Measurements from ENCODE around the gene TLCD1. TPM values are rescaled to one million over a fixed set of nuclear protein-coding genes. Genes with fewer than 3 reads are reported as not detected.

The TLCD1 gene
- total RNA-seq, 6 donors from 2014 or later, result 4.1 to 25.8 (median 14.1) TPM

DNA sequence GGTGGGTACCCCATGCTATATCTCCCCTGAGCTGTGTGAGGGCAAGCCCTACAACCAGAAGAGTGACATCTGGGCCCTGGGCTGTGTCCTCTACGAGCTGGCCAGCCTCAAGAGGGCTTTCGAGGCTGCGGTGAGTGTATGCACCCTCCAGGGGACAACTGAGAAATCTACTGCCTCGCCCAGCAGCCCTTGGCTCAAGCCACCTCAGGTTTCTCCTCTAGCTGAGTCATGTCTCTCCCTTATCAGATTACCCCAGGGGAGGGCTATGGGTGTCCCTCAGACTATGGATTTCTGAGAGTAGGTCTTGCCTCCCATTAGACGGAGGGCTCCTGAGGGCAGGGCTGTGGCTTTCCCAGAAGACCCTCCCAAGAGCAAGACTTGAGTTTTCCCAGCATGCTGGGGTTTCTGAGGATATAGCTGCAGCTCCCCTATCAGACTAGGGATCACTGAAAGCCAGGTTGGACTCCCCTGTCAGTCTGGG lies 9.2 kb upstream of the TLCD1 start:
- Histone ChIP-seq H3K27me3 (no peaks in the 10 kb centered on the region), H3K4me1 (no peaks in the 10 kb centered on the region), H3K36me3 (no peaks in the 10 kb centered on the region), H3K9me3 (no peaks in the 10 kb centered on the region), H3K4me3 (no peak overlapping the region), H3K27ac (no peak overlapping the region)
- TF ChIP-seq EP300 (IDR thresholded peaks at IDR 0.05), result no peak
- TF ChIP-seq CTCF (IDR thresholded peaks at IDR 0.05), result no peak
- TF ChIP-seq POLR2A (IDR thresholded peaks at IDR 0.05), result no peak
- TF ChIP-seq POLR2AphosphoS5 (IDR thresholded peaks at IDR 0.05), result no peak
- ATAC-seq (ENCODE audit: low FRiP score in 2 of 2) (no peak), DNase-seq (no peak)
- WGBS, 2 donors, result 71 to 100% methylated on average over 1 to 5 of the region's 5 CpGs

DNA sequence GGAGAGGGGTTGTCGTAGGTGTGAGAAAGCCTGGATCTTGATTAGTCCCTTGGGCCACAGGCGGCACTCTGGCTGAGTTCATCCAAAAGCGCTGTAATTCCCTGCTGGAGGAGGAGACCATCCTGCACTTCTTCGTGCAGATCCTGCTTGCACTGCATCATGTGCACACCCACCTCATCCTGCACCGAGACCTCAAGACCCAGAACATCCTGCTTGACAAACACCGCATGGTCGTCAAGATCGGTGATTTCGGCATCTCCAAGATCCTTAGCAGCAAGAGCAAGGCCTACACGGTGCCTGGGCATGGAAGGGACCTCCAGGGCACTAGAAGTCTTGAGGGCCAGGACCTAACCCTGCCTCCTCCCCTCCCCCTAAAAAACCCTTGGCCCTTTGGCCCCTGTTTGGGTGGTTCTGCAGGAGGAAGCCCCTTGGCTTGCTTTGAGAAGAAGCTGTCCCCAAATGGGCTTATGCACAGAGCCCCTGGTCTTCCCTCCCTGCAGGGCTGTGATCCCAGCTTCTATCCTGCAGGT lies 8.7 kb upstream of the TLCD1 start:
- peak in 1 of 2 donors; percentile 30 for ATAC-seq (ENCODE audit: low FRiP score in 2 of 2)
- Histone ChIP-seq H3K9me3 (no peaks in the 10 kb centered on the region), H3K27ac (no peak overlapping the region), H3K27me3 (no peaks in the 10 kb centered on the region), H3K4me1 (no peaks in the 10 kb centered on the region), H3K36me3 (no peaks in the 10 kb centered on the region), H3K4me3 (no peak overlapping the region)
- 88 to 96% methylated on average over 10 of the region's 10 CpGs for WGBS, 2 donors
- TF ChIP-seq CTCF (IDR thresholded peaks at IDR 0.05), result no peak
- DNase-seq, result no peak

DNA sequence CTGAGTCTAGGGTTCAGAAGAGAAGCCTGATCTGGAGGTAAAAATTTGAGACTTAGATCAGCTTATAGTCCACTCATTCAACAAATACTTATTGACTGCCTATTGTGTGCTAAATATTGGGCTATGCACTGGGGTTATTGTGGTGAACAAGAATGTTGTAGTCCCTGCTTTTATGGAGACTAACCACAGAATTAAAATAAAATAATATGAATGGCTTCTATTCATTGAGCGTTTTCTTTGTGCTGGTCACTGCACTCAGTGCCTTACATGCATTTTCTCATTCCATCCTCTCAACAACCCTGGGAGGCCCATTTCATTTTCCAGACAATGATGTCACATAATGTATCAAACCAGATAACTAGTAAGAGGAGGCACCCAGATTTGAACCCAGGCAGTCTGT lies 7.3 kb upstream of the TLCD1 start:
- ATAC-seq (ENCODE audit: low FRiP score in 2 of 2), result no peak
- TF ChIP-seq CTCF (IDR thresholded peaks at IDR 0.05), result no peak
- TF ChIP-seq POLR2A (IDR thresholded peaks at IDR 0.05), result no peak
- TF ChIP-seq EP300 (IDR thresholded peaks at IDR 0.05), result no peak
- no peak for TF ChIP-seq POLR2AphosphoS5 (IDR thresholded peaks at IDR 0.05)
- Histone ChIP-seq H3K9me3 (no peaks in the 10 kb centered on the region), H3K27me3 (no peaks in the 10 kb centered on the region), H3K4me3 (no peak overlapping the region), H3K36me3 (no peaks in the 10 kb centered on the region), H3K4me1 (peaks cover 0 to 8% (median 5%) of the 10 kb centered on the region in 4 donors), H3K27ac (no peak overlapping the region)
- 86 to 96% methylated on average over 1 of the region's 1 CpG for WGBS, 2 donors
- no peak for DNase-seq

DNA sequence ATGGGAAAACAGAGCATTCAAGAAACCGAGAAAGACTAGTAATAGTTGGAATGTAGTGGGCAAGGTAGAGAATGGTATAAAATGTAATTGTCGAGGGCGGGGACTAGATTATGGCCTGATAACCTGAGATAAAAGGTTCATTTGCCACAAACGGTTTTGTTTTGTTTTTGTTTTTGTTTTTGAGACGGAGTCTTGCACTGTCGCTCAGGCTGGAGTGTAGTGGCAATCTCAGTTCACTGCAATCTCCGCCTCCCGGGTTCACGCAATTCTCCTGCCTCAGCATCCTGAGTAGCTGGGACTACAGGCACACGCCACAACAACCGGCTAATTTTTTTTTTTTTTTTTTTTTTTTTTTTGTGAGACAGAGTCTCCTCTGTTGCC lies 3.9 kb upstream of the TLCD1 start:
- H3K4me1 ChIP-seq, result peaks cover 20 to 39% (median 26%) of the 10 kb centered on the region in 4 donors
- H3K36me3 ChIP-seq, result peaks cover 0 to under 1% (median 0%) of the 10 kb centered on the region in 4 donors
- H3K27ac ChIP-seq, result no peak overlapping the region
- ATAC-seq (ENCODE audit: low FRiP score in 2 of 2), result no peak
- no peaks in the 10 kb centered on the region for H3K27me3 ChIP-seq
- no peaks in the 10 kb centered on the region for H3K9me3 ChIP-seq
- TF ChIP-seq POLR2A (IDR thresholded peaks at IDR 0.05) (no peak), POLR2AphosphoS5 (IDR thresholded peaks at IDR 0.05) (no peak)
- DNase-seq, result no peak
- no peak overlapping the region for H3K4me3 ChIP-seq
- WGBS, 2 donors, result 88% methylated on average over 11 of the region's 11 CpGs

DNA sequence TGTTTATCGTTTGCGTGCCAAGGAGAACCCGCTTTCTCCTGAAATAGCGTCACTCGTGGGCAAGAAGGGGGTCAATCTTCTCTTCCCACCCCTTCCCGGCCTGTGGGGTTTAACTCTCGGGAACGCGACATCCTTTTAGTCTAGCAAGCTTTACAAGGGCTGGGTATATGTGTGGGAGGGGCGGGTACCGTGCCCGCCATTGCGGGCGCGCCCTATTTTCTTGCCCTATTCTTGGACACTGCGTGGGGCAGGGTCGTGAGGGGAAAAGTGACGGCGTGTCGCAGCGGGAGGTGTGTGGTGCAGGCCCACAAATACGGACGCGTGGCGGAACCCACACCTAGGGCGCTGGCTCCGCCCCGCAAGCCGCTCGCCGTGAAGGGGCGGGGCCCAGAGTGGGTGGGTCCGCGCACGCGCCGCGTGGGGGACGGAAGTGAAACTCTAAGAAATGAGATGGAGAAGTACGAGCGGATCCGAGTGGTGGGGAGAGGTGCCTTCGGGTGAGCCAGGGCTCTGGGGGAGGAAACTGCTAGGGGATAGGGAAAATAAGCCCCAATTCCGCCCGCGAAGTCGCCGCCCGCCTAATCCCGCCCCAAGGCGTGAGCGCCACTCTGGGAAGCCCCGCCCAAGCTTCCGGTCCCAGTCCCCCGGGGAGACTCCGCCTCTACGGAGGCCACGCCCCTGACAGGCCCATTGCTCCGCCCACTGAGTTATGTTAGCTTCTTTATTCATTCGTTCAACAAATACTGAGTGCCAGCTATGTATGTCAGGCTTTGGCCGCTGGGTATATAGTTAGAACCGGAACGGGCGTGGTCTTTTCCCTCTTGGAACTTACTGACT lies 2.5 kb upstream of the TLCD1 start, which contains the start of gene NEK8:
NEK8 (plus strand) TSS at position 425 of the 837 bp plus-strand sequence; CDS start at position 451, 26 bp downstream.
- Histone ChIP-seq H3K4me1 (peaks cover 25 to 51% (median 38%) of the 10 kb centered on the region in 4 donors), H3K27me3 (no peaks in the 10 kb centered on the region), H3K36me3 (peaks cover 0 to 14% (median 12%) of the 10 kb centered on the region in 4 donors), H3K27ac (peak within 1 kb of the TSS; percentile 92 to 96 (median 95)), H3K9me3 (no peaks in the 10 kb centered on the region), H3K4me3 (peak within 1 kb of the TSS; percentile 53 to 75 (median 66))
- 0 to 1% methylated on average over 48 to 64 of the region's 64 CpGs for WGBS, 2 donors
- ATAC-seq (ENCODE audit: low FRiP score in 2 of 2) (peak; percentile 89 to 92), DNase-seq (peak; percentile 97 to 98)
- TF ChIP-seq POLR2AphosphoS5 (IDR thresholded peaks at IDR 0.05) (peak; percentile 75 to 78), CTCF (IDR thresholded peaks at IDR 0.05) (peak in 2 of 6 experiments; percentile 5 to 11), POLR2A (IDR thresholded peaks at IDR 0.05) (peak in 3 of 4 donors; percentile 27 to 83 (median 51)), EP300 (IDR thresholded peaks at IDR 0.05) (no peak)

Data from upper lobe of left lung (tissue), 6 donors.